ENCODE measurements around the gene HMBS.

HMBS gene

DNA sequence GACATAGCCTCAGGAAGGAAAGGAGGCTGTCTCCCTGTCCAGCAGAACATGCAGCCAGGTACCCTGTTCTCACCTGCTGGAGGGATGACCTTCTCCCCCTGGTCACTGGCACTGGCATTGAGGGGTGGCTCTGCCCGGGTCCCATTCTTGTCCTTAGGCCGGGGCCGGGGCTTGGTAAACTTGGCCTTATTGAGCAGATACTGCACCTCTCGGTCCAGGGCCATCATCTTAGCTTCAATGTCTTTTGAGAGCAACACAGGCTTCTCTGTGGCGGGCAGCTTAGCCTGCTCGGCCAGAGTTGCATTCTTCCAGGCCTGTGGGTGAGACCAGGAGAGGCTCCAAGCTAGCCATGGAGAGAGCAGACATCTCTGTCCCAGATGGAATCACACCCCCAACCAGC lies 38.2 kb upstream of the HMBS start:
- Histone ChIP-seq H3K9me2 (replicated peaks; ENCODE audit: low read depth, low read length) (no peaks in the 10 kb centered on the region), H3K27me3 (ENCODE audit: insufficient read depth, low read length, poor library complexity, severe bottlenecking) (no peaks in the 10 kb centered on the region), H3K4me1 (ENCODE audit: insufficient read depth, low read length, poor library complexity, severe bottlenecking) (no peaks in the 10 kb centered on the region), H3K9me3 (ENCODE audit: insufficient read depth, low read depth, low read length) (no peaks in the 10 kb centered on the region), H3K9ac (ENCODE audit: low read depth, low read length, poor library complexity, severe bottlenecking) (no peak overlapping the region), H3K36me3 (ENCODE audit: insufficient read depth, low read length) (peaks cover 70% of the 10 kb centered on the region; the same call in 1 of the 2 replicates), H2AFZ (ENCODE audit: low read length) (no peak overlapping the region), H3K4me2 (ENCODE audit: low read depth, low read length, poor library complexity, severe bottlenecking) (no peak overlapping the region), H3F3A (ENCODE audit: low read depth) (no peaks in the 10 kb centered on the region), H3K79me2 (ENCODE audit: insufficient read depth, low read length) (0 out of 2 replicates have a peak, but pooled peaks cover under 1% of the 10 kb centered on the region), H3K4me3 (ENCODE audit: low read length, poor library complexity, severe bottlenecking) (no peak overlapping the region), H4K20me1 (ENCODE audit: insufficient read depth, low read length, poor library complexity, severe bottlenecking) (peaks cover 3% of the 10 kb centered on the region)
- TF ChIP-seq, protein P1, sequence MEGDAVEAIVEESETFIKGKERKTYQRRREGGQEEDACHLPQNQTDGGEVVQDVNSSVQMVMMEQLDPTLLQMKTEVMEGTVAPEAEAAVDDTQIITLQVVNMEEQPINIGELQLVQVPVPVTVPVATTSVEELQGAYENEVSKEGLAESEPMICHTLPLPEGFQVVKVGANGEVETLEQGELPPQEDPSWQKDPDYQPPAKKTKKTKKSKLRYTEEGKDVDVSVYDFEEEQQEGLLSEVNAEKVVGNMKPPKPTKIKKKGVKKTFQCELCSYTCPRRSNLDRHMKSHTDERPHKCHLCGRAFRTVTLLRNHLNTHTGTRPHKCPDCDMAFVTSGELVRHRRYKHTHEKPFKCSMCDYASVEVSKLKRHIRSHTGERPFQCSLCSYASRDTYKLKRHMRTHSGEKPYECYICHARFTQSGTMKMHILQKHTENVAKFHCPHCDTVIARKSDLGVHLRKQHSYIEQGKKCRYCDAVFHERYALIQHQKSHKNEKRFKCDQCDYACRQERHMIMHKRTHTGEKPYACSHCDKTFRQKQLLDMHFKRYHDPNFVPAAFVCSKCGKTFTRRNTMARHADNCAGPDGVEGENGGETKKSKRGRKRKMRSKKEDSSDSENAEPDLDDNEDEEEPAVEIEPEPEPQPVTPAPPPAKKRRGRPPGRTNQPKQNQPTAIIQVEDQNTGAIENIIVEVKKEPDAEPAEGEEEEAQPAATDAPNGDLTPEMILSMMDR (conservative IDR thresholded peaks at IDR 0.05; ENCODE audit: low read length), result no peak
- TF ChIP-seq EZH2phosphoT487 (IDR thresholded peaks at IDR 0.05; ENCODE audit: borderline replicate concordance), result no peak

DNA sequence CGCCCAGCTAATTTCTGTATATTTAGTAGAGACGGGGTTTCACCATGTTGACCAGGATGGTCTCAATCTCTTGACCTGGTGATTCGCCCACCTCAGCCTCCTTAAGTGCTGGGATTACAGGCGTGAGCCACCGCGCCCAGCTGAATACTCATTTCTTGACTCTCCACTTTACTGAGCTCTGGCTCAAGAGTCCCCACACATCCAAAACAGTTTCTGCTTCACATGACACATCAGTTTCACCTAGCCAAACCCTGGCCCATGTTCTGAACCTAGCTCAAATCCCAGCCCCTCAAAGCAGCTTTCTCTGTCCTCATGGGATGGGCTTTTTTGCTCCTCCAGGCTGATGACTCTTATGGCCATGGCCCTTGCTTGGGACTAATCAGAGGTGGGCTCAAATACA lies 37.5 kb upstream of the HMBS start:
- Histone ChIP-seq H3F3A (ENCODE audit: low read depth) (no peaks in the 10 kb centered on the region), H3K4me2 (ENCODE audit: low read depth, low read length, poor library complexity, severe bottlenecking) (no peak overlapping the region), H3K27me3 (ENCODE audit: insufficient read depth, low read length, poor library complexity, severe bottlenecking) (no peaks in the 10 kb centered on the region), H3K79me2 (ENCODE audit: insufficient read depth, low read length) (peaks cover 8% of the 10 kb centered on the region; the same call in 1 of the 2 replicates), H3K9me3 (ENCODE audit: insufficient read depth, low read depth, low read length) (no peaks in the 10 kb centered on the region), H4K20me1 (ENCODE audit: insufficient read depth, low read length, poor library complexity, severe bottlenecking) (peaks cover 3% of the 10 kb centered on the region), H3K36me3 (ENCODE audit: insufficient read depth, low read length) (peaks cover 77% of the 10 kb centered on the region), H3K4me3 (ENCODE audit: low read length, poor library complexity, severe bottlenecking) (no peak overlapping the region), H3K9ac (ENCODE audit: low read depth, low read length, poor library complexity, severe bottlenecking) (no peak overlapping the region), H3K9me2 (replicated peaks; ENCODE audit: low read depth, low read length) (no peaks in the 10 kb centered on the region), H3K4me1 (ENCODE audit: insufficient read depth, low read length, poor library complexity, severe bottlenecking) (no peaks in the 10 kb centered on the region), H2AFZ (ENCODE audit: low read length) (no peak overlapping the region)
- TF ChIP-seq EZH2phosphoT487 (IDR thresholded peaks at IDR 0.05; ENCODE audit: borderline replicate concordance), result no peak
- TF ChIP-seq, protein P1 (conservative IDR thresholded peaks at IDR 0.05; ENCODE audit: low read length), result no peak

DNA sequence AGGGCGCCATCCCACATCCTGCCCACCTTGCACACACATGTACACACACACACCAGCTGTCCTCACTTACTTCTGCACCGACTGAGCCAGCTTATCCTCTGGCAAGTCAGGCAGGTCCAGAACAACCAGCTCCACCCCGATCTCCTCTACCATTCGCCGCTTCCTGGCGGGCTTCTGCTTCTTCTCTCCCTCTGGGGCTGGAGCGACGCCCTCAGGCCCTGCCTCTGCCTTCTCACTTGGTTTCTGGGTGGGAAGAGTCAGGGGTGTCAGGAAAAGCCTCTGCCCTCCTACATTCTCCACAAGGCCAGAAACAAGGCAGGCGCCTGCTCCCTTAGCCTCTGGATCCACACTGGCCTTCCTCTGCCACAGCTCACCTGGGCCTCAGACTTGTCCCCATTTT lies 36.0 kb upstream of the HMBS start:
- H3F3A ChIP-seq (ENCODE audit: low read depth), result no peaks in the 10 kb centered on the region
- H3K9me2 ChIP-seq (replicated peaks; ENCODE audit: low read depth, low read length), result no peaks in the 10 kb centered on the region
- peaks cover 3% of the 10 kb centered on the region for H4K20me1 ChIP-seq (ENCODE audit: insufficient read depth, low read length, poor library complexity, severe bottlenecking)
- TF ChIP-seq, protein P1 (conservative IDR thresholded peaks at IDR 0.05; ENCODE audit: low read length), result no peak
- no peak for TF ChIP-seq EZH2phosphoT487 (IDR thresholded peaks at IDR 0.05; ENCODE audit: borderline replicate concordance)
- no peak overlapping the region for H3K4me2 ChIP-seq (ENCODE audit: low read depth, low read length, poor library complexity, severe bottlenecking)
- H3K4me3 ChIP-seq (ENCODE audit: low read length, poor library complexity, severe bottlenecking), result no peak overlapping the region
- H3K4me1 ChIP-seq (ENCODE audit: insufficient read depth, low read length, poor library complexity, severe bottlenecking), result no peaks in the 10 kb centered on the region
- H3K79me2 ChIP-seq (ENCODE audit: insufficient read depth, low read length), result peaks cover 21% of the 10 kb centered on the region
- H2AFZ ChIP-seq (ENCODE audit: low read length), result no peak overlapping the region
- H3K27me3 ChIP-seq (ENCODE audit: insufficient read depth, low read length, poor library complexity, severe bottlenecking), result no peaks in the 10 kb centered on the region
- H3K9me3 ChIP-seq (ENCODE audit: insufficient read depth, low read depth, low read length), result no peaks in the 10 kb centered on the region
- H3K9ac ChIP-seq (ENCODE audit: low read depth, low read length, poor library complexity, severe bottlenecking), result no peak overlapping the region
- H3K36me3 ChIP-seq (ENCODE audit: insufficient read depth, low read length), result peaks cover 92% of the 10 kb centered on the region

All from Loucy (cell line).